GM19324 (cell line): ENCODE data around the gene CCDC63.

Source experiments
- ATAC-seq: cut with Tn5 transposase; IDR thresholded peaks from one replicate; pipeline ENCODE4 v1.9.1; 2021; ENCODE audit warnings: mild to moderate bottlenecking, moderate library complexity; ENCODE audit not compliant: unreplicated experiment, low FRiP score

Gene CCDC63

DNA sequence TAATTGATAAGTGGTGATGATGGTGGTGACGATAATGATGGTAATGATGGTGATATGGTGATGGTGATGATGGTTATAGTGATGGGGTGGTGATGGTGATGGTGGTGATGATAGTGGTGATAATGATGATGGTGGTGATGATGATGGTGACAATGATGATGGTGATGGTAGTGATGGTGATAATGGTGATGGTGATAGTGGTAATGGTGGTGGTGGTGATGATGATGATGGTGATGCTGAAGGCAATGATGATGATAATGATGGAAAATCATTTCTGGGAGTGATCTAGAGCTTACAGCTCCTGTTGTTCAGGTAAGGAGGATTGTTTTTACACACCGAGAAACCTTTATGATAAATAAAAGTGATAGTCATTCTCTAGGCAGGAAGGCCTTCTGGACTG, 33.9 kb downstream of the CCDC63 start:
- ATAC-seq = no peak

DNA sequence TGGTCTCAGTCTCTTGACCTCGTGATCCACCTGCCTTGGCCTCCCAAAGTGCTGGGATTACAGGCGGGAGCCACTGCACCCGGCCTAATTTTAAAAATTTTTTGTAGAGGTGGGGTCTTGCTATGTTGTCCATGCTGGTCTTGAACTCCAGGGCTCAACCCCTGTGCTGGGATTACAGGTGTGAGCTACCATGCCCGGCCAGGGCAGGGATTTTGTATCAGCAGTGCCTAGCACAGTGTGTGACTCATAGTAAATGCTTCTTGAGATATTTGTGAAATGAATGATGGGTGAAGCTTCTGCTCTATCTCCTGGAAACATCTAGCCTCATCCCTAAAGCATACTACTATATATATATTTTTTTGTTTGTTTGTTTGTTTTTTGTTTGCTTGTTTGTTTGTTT, 36.5 kb downstream of the CCDC63 start:
- no peak for ATAC-seq

DNA sequence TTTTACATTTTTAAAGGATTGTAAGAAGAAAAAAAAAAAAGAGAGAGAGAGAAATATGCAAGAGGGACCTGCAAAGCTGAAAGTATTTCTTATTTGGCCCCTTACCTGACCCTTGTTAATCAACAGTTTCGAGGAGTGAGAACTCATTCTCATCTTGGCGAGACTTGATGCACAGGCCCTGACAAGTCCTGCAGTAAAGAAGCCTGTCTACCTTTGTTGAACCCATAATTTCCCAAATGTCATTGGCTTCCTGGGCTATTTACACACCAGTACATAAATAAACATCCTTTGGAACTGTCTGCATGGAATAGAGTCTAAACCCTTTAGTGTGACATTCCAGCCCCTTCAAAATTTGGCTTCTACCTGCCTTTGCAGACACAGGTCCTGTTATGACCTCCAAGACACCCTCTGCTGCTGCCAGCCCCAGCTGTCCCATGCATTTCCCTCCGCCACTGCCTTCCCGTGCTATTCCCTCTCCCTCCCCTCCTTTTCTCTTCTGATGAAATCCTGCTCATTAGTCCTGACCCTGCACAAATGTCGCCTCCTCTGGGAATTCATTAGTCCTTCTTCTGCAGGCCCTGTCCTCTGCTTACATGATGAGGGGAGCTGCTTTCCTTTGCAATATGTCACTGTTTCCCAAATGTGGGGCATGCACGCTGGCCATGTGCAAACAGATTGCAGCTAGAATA, 38.5 kb downstream of the CCDC63 start:
- ATAC-seq = no peak

DNA sequence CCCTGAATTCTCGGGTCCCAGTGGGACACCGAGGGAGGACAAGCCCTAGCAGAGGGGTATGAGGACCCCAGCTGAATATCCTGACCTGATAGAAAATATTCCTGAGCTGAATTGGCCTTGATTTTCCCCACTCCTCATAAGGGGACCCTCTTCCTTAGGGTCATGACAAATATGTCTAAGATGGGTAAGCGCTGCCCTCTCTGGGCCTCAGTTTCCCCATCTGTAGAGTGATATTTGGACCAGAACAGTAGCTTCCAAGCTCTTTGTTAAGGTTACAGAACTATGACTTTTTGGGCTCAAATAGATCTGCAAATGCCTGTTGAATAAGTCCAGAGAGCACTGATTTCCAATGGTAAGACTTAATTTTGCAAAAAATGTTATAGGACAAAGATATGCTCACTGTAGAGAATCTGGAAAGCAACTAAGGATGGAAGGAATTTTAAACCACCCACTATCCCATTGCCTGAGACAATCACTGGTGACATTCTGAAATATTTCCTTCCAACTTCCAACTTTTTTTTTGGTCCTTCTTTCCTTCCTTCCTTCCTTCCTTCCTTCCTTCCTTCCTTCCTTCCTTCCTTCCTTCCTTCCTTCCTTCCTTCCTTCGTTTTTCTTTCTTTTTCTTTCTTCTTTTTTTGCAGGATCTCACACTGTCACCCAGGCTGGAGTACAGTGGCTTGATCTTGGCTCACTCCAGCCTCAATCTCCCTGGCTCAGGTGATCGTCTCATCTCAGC, 41.6 kb downstream of the CCDC63 start:
- ATAC-seq = peak; percentile 32

DNA sequence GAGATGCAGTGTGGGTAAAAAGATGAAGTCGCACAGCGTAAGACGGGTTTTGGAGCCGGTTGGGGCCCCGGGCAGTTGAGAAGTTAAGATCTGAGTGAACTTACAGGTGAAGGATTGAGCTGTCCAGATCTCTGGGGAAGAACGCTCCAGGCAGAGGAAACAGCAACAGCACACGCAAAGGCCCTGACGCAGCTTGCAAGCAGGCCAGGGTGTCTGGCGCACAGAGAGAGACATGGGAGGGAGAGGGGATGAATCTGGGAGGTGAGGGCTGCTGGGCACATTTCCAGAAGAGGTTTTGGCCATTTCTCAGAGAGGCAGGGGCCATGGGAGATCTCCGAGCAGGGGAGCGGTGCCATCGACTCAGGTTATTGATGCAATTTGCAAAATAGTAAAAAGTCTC, 42.6 kb downstream of the CCDC63 start:
- no peak for ATAC-seq

DNA sequence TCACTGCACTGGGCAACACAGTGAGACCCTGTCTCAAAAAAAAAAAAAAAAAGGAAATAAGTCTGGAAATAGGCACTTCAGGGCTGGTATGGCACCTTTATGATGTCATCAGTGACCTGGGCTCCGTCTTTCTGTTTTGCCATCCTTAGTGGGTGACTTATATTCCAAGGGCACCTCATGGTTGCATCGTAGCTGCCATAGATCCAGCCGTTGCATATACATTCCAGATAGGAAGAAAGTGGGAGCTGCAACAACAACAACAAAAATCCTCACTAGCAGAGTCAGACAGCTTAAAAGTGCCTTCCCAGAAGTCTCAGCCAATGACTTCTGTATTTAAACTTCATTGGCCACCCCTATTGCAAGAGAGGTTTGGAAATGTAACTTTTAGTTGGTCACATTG, 47.2 kb downstream of the CCDC63 start:
- ATAC-seq = no peak

DNA sequence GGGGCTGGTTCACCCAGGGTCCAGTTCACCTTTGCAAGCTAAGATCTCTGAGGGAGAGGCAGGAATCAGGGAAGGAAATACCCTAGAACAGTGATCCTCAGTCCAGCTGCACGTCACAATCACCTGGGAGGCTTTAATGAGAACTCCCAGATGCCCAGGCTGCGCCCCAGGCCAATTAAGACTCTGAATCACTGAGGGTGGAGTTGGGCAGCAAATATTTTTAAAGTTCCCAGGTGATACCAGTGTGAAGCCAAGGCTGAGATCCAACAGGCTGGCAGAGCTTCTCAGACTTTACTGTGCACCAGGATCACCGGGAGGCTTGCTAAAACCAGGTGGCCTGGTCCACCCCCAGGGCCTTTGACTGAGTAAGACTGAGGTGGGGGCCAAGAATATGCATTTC, 49.8 kb downstream of the CCDC63 start:
- ATAC-seq = no peak

DNA sequence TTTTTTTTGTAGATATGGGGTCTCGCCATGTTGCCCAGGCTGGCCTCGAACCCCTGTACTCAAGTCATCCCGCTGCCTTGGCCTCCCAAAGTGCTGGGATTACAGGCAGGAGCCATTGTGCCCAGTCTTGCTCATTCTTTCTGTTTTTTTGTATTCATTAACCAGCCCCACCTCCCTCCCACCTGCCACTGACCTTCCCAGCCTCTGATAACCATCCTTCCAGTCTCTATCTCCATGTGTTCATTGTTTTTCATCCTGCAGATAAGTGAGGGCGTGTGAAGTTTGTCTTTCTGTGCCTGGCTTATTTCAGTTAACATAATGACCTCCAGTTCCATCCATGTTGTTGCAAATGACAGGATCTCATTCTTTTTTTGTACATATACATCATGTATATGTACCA, 54.6 kb downstream of the CCDC63 start:
- ATAC-seq = no peak

DNA sequence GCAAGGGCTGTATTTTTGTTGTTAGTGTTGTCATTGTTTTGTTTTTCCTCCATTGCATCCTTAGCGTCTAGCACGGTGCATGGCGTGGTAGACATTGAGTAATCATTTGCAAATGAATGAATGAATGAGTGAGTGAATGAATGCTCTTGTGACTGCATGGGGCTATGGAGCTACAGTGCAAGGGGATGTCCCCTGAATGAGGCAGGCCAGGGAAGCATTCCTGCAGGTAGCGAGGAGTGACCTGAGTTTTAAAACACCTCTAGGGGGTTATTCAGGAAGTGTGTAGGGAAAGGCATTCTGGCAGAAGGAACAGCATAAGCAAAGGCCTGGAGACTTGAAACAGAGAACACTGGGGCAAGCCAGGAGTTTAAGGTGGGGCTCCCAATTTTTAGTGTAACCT, 56.7 kb downstream of the CCDC63 start:
- no peak for ATAC-seq

DNA sequence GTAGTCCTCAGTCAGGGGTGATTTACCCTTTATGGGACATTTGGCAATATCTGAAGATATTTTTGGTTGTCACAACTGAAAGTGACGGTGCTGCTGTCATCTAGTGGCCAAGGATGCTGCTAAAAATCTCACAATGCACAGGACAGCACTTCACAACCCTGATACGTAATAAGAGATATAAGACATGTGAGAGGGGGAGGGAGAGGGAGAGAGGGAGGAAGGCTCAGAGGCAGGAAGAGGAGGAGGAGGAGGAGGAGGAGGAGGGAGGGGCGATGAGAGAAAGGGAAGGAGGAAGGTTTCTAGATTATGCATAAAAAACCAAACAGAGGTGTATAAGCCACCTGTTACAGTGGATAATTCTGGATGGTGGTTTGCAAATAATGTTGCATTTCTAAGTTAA, 59.3 kb downstream of the CCDC63 start:
- ATAC-seq = no peak

DNA sequence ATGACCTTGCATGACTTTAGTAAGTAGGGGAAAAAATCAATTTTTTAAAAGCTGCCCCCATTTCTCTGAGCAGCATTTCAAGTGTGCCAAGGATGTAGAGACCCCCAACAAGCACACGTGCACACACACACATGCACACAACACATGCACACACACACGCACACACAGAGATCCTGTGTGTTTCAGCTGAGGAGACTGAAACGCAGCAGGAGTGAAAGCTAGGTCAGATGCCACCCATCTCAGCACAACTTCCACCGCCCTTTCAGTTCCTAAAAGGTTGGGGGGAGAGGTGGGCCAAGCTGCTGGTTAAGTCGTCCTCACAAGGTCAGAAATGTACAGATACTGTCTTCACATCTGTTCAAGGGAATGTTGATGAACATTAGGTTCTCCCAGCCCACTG, 59.7 kb downstream of the CCDC63 start:
- no peak for ATAC-seq

DNA sequence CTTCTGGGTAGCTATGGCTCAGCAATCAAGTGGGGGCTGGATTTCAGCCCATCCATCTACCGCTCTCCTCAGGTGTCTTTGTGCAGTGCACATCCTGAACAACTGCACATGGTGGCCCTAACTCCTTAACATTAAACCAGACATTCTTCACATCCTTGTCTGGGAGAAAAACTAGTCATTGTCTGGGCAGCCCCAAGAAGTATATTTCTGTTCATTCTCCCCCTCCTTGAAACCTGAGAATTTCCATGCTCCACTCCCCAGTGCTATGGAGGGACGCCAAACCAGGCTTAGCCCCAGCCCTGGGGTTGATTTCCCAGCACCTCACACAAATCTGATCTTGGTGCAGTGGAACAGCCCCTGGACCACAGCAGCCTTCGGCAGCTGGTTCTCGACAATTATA, 60.2 kb downstream of the CCDC63 start:
- ATAC-seq = no peak

DNA sequence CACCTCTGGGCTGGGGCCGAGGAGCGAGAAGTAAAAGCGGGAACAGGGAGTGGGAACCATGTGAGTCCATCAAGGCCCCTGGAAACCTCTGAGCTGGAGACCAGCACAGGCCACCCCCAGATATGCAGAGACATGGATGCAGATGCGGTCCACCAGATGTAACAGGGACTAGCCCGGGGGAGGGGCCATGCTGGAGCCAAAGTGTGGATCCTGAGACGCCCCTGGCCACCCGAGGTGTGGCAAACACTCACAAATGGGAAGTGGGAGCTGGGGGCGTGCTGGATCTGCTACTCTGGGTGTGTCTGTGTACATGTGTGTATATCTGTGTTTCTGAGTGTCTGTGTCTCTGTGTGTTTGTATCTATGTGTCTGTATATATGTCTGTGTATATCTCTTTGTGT, 60.8 kb downstream of the CCDC63 start:
- ATAC-seq = no peak

DNA sequence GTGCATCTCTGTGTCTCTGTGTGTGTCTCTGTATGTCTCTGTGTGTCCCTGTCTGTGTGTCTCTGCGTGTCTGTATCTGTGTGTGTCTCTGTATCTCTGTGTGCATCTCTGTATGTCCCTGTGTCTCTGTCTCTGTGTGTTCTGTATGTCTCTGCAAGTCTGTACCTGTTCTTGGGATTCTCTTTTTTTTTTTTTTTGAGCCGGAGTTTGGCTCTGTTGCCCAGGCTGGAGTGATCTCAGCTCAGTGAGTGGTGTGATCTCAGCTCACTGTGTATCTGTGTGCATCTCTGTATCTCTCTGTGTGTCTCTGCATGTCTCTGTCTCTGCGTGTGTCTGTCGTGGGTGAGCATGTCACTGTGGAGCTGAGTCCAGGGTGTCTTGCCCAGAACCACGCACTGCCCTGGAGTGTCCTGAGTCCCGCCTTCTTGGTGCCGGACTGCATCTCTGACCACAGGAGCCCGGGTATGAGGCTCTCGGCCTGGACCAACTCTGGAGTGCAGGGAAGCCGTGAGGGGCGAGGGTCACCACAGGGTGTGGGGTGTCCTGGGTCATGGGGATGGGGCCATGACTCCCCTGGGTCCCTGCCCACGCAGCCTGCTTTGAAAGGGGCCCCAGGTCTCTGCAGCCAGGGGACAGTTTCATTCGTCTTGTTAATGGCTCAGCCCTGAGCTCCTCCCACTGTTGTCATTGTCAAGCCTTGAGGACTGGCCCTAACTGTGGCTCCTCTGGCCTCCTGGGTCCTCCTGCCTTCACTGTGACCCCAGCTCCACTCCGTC, 61.8 kb downstream of the CCDC63 start:
- ATAC-seq = no peak

DNA sequence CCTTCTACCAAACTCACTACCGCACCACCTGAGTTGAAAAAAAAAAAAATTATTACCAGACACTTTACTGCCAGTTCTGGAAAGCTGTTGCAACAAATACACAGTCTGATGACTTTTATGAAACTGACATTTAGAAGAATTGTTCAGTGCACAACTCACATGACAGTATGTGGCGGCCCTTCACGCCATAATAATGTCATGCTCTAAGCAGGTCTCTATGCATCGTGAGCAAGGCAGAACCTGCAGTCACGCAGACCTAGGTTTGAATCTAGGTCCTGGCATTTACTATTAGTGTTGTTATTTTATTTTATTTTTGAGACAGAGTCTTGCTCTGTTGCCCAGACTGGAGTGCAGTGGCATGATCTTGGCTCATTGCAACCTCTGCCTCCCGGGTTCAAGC, 65.5 kb downstream of the CCDC63 start:
- no peak for ATAC-seq

DNA sequence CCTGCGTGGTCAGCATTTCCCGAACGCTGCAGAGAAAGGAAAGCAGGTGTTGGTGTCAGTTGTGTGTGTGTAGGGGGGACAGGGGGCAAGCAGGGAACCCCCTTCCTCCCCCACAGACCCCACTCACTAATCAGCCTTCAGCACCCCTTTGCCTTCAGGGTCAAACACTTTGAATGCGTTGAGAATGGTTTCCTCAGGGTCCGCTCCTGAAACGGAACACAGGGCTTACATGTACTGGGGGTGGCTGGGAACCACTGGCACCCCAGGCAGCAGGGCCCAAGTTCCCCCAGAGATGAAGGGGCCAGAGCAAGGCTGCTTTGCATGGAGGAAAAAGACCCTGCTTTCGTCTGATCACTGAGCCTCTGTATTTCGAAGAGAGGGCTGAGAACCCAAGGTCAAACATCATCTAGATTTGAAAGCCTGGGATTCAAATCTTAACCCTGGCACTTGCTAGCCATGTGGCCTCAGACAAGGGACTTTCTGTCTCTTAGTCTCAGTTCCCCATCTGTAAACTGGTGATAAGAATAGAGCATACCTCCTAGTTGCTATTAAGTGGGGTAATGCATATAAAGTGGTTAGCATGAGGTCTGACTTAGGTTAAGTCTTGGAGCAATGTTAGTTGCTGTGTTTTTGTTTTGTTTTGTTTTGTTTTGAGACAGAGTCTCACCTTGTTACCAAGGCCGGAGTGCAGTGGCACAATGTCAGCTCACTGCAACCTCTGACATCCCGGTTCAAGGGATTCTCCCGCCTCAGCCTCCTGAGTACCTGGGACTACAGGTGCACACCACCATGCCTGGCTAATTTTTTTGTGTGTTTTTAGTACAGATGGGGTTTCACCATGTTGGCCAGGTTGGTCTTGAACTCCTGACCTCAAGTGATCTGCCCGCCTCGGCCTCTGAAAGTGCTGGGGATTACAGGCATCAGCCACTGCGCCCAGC, 66.6 kb downstream of the CCDC63 start:
- peak; percentile 89 for ATAC-seq

DNA sequence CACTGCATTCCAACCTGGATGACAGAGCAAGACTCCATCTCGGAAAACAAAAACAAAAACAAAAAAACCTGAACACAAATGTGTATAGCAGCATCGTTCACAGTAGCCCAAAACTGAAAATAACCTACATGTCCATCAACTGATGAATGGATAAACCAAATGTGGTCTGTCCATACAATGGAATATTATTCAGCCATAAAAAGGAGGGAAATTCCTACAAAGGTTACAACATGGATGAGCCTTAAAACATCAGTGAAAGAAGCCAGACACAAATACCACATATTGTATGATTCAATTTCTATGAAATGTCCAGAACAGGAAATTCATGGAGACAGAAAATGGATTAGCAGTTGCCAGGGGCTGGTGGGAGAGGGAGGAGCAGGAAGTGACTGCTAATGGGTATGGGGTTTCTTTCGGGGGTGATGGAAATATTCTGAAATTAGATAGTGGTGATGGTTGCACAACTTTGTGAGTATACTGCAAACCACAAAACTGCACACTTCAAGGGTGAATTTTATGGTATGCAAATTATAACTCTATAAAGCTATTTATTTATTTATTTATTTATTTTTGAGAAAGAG, 69.6 kb downstream of the CCDC63 start:
- no peak for ATAC-seq

DNA sequence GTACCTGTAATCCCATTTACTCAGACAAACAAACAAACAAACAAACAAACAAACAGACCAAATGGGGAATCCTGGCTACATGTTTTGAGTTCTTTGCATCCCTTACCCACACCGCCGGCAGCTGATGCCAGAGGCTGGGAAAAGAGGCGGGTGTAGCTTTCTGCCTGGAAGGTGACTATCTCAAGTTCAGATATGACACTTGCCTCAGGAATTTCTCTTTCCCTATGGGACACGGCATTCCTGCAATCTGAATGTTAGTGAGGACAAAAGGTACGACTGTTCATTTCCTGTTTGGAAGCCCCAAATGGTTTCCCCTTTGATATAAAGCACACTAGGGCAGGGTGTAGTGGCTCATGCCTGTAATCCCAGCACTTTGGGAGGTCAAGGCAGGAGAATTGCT, 70.7 kb downstream of the CCDC63 start:
- no peak for ATAC-seq

DNA sequence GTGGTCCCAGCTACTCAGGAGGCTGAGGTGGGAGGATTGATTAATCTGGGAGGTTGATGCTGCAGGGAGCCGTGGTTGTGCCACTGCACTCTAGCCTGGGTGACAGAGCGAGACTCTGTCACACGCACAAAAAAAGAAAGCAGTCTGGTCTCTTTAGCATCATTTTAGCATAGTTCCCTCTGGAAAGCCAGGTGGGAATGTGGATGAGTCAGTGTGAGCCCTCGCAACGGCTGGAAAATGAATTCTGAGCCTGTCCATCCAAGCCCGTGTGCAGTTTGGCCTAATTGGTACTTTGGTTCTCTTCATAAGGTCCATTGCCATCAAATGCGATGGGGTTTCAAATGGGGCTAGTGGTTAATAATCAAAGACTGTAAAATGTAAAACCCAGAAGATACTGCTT, 71.2 kb downstream of the CCDC63 start:
- ATAC-seq = no peak

DNA sequence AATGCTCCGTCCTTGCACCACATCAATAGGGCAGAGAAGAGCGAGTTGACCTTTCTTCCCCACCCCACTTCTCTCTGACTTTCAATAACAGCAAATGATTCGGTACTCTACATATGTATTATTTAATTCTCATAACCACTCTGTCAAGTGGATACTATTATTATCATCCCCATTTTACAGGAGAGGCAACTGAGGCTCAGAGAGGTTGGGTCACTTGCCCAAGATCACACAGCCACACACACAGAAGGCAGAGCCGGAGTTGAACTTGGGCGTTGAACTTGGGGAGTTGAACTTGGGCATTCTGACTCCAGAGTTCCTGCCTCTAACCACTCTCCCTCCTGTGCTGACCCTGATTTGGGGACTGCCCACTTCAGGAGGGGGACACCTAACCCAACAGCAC, 72.9 kb downstream of the CCDC63 start:
- no peak for ATAC-seq
